ENCODE measurements around the gene MFAP4. TPM values are rescaled to one million over a fixed set of nuclear protein-coding genes. Genes with fewer than 3 reads are reported as not detected.

MFAP4 gene
- total and polyA plus RNA-seq, 9 of the 15 experiments (the other 6 are each of a cell fraction or from before 2014, with no cell fraction given) = 0.07 to 0.24 TPM; not detected in 7

DNA sequence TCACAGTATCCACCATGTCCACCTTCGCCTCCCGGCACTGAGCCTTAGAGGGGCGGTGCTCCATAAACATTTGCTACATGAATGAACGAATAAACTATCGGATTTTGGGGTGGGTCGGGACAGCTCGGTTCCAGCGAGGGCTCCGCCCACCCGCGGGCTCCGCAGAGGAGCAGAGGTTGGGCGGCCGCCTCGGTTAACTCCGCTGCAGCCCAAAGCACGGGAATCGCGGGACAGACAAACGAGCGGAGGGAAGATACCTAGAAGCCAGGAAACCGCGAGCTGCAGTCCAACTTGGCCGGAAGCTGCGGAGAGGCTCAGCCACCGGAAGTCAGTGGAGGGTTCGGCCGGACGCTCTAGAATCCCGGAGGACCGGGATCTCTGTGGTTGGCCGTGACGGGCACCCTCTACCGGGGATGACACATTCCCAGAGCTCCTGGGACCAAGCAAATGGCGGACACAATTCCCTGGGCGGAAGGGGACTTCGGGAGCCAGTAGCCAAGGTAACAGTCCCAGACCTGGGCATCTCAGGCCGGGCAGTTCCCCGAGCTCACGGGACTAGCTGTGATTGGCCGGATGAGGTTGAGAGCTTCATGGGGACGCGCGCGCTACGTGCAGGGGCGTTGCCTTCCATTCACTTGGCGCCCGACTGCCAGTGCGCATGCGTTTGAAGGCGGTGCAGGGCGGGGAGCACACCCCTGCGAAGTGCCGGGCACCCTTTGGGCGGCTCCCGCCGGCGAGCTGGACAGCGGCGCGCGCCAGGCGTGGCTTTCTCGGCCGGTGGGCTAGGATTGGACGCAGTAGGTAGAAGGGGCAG lies 9.2 kb downstream of the MFAP4 start (continued):
- TF ChIP-seq TAF9B (IDR thresholded peaks at IDR 0.05; ENCODE audit: partially characterized antibody) (peak; percentile 70), PHB (CRISPR knock-in tag; IDR thresholded peaks at IDR 0.05) (no peak), HOXB6 (CRISPR knock-in tag; IDR thresholded peaks at IDR 0.05; ENCODE audit: borderline replicate concordance) (no peak), ZNF57 (CRISPR knock-in tag; IDR thresholded peaks at IDR 0.05) (no peak), ARNT (IDR thresholded peaks at IDR 0.05) (0 out of 4 replicates have a peak, but pooled peaks of 1 of the 2 experiments have one; percentile 19), SETDB1 (IDR thresholded peaks at IDR 0.05; ENCODE audit: low read length) (no peak), MBD2 (IDR thresholded peaks at IDR 0.05; ENCODE audit: borderline replicate concordance, low read depth) (peak; percentile 43; the same call in 1 of the 2 replicates), CEBPG (CRISPR knock-in tag; IDR thresholded peaks at IDR 0.05) (no peak), CEBPG (tag; conservative IDR thresholded peaks at IDR 0.05 in 1 of 2, IDR thresholded peaks at IDR 0.05 in 1 of 2) (no peak), XRCC4 (IDR thresholded peaks at IDR 0.05; ENCODE audit: extremely low read depth, insufficient read depth, insufficient read length) (no peak), FOXK2 (conservative IDR thresholded peaks at IDR 0.05 in 1 of 2, IDR thresholded peaks at IDR 0.05 in 1 of 2; ENCODE audit: low read depth in 2 of 2) (peak in 1 of 2 experiments; percentile 29; a peak in 1 of 4 replicates), GTF2A2 (tag; IDR thresholded peaks at IDR 0.05) (no peak), SAFB2 (IDR thresholded peaks at IDR 0.05; ENCODE audit: borderline replicate concordance, low read depth, low read length, severe bottlenecking) (no peak), TEAD4 (IDR thresholded peaks at IDR 0.05; ENCODE audit: low read length) (no peak), TEAD4 (CRISPR knock-in tag; IDR thresholded peaks at IDR 0.05; ENCODE audit: borderline replicate concordance) (no peak), RBM34 (IDR thresholded peaks at IDR 0.05; ENCODE audit: borderline replicate concordance, insufficient read depth, low read length) (no peak), CCNT2 (IDR thresholded peaks at IDR 0.05; ENCODE audit: borderline replicate concordance, extremely low read depth, insufficient read length, low read depth, low read length) (no peak)
- TF ChIP-seq, protein P1, sequence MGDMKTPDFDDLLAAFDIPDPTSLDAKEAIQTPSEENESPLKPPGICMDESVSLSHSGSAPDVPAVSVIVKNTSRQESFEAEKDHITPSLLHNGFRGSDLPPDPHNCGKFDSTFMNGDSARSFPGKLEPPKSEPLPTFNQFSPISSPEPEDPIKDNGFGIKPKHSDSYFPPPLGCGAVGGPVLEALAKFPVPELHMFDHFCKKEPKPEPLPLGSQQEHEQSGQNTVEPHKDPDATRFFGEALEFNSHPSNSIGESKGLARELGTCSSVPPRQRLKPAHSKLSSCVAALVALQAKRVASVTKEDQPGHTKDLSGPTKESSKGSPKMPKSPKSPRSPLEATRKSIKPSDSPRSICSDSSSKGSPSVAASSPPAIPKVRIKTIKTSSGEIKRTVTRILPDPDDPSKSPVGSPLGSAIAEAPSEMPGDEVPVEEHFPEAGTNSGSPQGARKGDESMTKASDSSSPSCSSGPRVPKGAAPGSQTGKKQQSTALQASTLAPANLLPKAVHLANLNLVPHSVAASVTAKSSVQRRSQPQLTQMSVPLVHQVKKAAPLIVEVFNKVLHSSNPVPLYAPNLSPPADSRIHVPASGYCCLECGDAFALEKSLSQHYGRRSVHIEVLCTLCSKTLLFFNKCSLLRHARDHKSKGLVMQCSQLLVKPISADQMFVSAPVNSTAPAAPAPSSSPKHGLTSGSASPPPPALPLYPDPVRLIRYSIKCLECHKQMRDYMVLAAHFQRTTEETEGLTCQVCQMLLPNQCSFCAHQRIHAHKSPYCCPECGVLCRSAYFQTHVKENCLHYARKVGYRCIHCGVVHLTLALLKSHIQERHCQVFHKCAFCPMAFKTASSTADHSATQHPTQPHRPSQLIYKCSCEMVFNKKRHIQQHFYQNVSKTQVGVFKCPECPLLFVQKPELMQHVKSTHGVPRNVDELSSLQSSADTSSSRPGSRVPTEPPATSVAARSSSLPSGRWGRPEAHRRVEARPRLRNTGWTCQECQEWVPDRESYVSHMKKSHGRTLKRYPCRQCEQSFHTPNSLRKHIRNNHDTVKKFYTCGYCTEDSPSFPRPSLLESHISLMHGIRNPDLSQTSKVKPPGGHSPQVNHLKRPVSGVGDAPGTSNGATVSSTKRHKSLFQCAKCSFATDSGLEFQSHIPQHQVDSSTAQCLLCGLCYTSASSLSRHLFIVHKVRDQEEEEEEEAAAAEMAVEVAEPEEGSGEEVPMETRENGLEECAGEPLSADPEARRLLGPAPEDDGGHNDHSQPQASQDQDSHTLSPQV (IDR thresholded peaks at IDR 0.05) = no peak
- TF ChIP-seq, protein P2, sequence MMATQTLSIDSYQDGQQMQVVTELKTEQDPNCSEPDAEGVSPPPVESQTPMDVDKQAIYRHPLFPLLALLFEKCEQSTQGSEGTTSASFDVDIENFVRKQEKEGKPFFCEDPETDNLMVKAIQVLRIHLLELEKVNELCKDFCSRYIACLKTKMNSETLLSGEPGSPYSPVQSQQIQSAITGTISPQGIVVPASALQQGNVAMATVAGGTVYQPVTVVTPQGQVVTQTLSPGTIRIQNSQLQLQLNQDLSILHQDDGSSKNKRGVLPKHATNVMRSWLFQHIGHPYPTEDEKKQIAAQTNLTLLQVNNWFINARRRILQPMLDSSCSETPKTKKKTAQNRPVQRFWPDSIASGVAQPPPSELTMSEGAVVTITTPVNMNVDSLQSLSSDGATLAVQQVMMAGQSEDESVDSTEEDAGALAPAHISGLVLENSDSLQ (IDR thresholded peaks at IDR 0.05) = peak; percentile 29
- TF ChIP-seq, protein P3, sequence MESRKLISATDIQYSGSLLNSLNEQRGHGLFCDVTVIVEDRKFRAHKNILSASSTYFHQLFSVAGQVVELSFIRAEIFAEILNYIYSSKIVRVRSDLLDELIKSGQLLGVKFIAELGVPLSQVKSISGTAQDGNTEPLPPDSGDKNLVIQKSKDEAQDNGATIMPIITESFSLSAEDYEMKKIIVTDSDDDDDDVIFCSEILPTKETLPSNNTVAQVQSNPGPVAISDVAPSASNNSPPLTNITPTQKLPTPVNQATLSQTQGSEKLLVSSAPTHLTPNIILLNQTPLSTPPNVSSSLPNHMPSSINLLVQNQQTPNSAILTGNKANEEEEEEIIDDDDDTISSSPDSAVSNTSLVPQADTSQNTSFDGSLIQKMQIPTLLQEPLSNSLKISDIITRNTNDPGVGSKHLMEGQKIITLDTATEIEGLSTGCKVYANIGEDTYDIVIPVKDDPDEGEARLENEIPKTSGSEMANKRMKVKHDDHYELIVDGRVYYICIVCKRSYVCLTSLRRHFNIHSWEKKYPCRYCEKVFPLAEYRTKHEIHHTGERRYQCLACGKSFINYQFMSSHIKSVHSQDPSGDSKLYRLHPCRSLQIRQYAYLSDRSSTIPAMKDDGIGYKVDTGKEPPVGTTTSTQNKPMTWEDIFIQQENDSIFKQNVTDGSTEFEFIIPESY (CRISPR knock-in tag; IDR thresholded peaks at IDR 0.05) = no peak
